SK-N-DZ (cell line): ENCODE measurements around the gene TTLL3. TPM values are rescaled to one million over a fixed set of nuclear protein-coding genes. Genes with fewer than 3 reads are reported as not detected.
"Not testable (repeated sequence)": the region's sequence is repeated elsewhere in the genome, so short reads cannot be mapped to it uniquely, and the experiment has no call there.

Source experiments
- DNase-seq: peaks from one replicate; pipeline ENCODE4 v3.0.0-alpha.2; 2015; ENCODE audit warnings: low spot score
- polyA plus RNA-seq, 2 experiments: library from polyadenylated mRNA; depleted of rRNA; stranded (reverse); fragments of >200 nt; gene quantifications; 2 replicates each; pipeline ENCODE4 v1.2.3, GENCODE V29; 2014

Gene TTLL3, protein sequence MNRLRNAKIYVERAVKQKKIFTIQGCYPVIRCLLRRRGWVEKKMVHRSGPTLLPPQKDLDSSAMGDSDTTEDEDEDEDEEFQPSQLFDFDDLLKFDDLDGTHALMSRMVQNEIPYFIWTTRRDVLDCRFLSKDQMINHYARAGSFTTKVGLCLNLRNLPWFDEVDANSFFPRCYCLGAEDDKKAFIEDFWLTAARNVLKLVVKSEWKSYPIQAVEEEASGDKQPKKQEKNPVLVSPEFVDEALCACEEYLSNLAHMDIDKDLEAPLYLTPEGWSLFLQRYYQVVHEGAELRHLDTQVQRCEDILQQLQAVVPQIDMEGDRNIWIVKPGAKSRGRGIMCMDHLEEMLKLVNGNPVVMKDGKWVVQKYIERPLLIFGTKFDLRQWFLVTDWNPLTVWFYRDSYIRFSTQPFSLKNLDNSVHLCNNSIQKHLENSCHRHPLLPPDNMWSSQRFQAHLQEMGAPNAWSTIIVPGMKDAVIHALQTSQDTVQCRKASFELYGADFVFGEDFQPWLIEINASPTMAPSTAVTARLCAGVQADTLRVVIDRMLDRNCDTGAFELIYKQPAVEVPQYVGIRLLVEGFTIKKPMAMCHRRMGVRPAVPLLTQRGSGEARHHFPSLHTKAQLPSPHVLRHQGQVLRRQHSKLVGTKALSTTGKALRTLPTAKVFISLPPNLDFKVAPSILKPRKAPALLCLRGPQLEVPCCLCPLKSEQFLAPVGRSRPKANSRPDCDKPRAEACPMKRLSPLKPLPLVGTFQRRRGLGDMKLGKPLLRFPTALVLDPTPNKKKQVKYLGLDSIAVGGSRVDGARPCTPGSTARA
- polyA plus RNA-seq (2014; cell fraction: cytosol; rRNA removed), result 15.5 and 21.4 TPM in 2 replicates
- polyA plus RNA-seq (2014; cell fraction: nucleus; rRNA removed), result 78.7 and 91.2 TPM in 2 replicates

DNA sequence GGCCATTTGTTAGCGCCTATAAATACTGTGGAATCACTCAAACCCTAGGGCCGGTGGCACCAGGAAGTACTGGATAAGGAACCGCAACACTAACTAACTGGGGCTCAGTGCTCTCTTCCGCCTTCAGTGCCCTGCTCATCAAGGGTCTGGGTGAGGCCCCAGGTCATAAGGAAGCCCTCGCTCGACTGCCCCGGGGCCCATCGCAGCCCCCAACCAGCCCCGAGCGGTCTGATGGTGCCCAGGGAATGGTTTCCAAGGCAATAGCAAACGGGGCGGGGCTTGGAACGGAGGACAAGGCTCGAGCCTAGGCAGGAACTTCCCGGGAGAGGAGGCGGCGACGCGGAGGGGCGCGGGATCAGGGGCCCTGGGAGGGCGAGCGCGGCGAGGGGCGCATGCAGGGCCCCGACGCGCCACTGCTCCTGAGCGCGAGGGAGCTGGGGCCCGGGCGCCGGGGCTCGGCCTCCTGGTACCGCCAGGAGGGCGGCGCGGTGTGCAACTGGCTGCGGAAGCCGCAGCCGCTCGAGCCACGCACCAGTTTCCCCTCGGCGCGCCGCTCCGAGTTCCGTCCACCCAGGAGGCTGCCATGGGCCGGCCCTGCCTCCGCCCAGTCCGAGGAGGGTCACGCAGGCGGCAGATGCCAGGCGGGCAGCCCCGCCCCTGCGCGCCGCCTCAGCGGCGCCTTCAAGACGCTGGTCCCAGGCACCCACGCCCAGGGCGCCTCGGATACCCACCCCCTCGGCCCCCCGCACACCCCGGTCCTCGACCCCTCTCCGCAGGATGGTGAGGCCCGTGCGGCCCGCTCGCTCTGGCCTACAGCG is at the start of gene TTLL3:
Gene TTLL3 (plus strand): TSS at position 648 of the 818 bp plus-strand sequence. CDS start 400 bp downstream, outside the sequence.
- peak; percentile 82 for DNase-seq

GRCh38 chr3:9760779-9761505 is 49.1 kb upstream of the TTLL3 start:
- no peak for DNase-seq

- no peak for DNase-seq
Observed at GRCh38 chr3:9761919-9762318, 48.1 kb upstream of the TTLL3 start.

- no peak for DNase-seq
Observed at GRCh38 chr3:9762871-9763270, 47.2 kb upstream of the TTLL3 start.

DNA sequence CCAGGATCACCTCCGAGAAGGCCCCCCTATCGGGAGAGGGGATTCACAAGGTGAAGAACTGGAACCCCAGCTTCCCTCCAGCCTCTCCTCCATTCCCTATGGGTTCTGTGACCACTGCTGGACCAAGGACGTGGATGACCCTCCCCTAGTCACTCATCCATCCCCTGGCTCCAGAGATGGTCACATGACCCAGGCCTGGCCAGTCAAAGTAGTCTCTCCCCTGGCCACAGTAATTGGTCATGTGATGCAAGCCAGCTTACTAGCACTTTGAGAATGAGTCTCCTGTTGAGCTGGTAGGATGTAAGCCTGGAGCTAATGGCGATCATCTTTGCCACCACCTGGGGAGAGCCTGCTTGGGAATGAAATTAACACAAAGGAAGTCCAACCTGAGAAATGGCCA is 44.2 kb upstream of the TTLL3 start:
- peak; percentile 49 for DNase-seq

GRCh38 chr3:9767418-9767817 is 42.6 kb upstream of the TTLL3 start:
- DNase-seq, result no peak

DNA sequence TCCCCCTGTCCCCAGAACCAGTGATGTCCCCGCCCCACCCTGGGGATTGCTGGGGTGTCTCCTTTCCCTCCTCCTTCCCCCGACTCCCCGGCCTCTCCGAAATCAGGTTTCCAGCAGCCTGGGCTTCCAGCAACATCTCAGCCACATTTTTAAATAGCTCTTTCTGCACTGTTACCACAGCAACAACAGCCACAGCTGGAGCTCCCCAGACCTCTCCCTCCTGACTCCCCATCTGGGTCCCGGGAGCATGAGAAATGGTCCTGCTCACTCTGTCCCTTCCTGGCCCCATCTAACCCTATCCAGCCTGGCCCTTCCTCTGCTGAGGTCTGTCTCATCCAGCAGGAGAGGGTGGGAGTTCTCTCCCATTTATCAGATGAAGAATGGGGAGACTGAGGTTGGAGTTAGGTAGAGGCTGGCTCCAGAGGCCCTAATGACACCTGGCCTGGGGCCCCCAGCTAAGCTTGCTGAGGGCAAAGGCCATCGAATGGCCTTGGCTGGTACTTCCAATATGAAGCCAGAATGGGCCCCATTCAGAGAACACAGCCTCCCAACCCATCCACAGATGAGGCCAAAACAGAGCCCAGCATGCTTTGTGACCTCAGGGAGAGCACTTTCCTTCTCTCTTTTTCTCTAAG is 41.8 kb upstream of the TTLL3 start:
- DNase-seq, result no peak

GRCh38 chr3:9769012-9769411 is 41.0 kb upstream of the TTLL3 start:
- DNase-seq, result no peak

DNA sequence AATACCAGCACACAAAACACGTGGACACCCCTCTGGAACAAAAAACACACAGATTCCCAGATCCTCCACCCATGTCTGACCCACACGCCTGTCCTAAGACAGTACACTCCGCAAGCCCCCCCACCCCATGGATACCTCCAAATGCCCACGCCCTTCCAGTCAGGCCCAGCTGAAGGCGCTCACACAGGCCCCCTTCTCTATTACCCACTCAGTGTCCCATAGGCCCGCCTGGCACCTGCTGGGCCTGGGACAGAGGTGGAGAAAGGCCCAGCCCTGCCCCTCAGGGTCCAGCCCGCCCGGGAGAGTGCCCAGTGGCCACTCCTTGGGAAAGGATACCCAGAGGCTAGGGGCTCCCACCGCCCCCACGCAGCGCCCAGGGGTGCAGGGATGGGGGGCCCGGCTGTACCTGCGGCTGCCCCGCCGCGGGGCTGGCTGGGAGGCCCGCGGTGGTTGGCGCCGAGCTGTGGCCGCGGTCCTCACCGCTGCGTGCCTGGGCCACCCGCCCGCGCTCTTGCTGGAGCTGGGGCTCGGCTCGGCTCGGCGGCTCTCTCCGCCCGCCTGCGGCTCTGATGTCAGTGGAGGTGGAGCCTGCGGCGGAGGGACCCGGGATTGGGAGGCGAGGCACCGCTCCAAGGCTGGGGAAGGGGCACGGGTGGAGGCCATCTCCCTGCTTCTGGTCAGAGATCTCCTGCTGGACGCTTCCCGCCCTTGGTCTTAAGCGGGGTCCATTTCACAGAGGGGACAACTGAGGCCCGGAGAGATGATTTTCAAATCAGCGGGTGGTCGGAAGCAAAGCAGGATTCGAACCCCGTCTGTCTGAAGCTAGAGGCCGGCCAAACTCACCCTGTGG is 40.4 kb upstream of the TTLL3 start, which contains the start of gene CAMK1:
Gene CAMK1 (minus strand): TSS at position 522 of the 850 bp plus-strand sequence. CDS start 2,198 bp downstream, outside the sequence.
- DNase-seq, result peak; percentile 81

- DNase-seq, result no peak
Observed at GRCh38 chr3:9770276-9770812, 39.7 kb upstream of the TTLL3 start.

DNA sequence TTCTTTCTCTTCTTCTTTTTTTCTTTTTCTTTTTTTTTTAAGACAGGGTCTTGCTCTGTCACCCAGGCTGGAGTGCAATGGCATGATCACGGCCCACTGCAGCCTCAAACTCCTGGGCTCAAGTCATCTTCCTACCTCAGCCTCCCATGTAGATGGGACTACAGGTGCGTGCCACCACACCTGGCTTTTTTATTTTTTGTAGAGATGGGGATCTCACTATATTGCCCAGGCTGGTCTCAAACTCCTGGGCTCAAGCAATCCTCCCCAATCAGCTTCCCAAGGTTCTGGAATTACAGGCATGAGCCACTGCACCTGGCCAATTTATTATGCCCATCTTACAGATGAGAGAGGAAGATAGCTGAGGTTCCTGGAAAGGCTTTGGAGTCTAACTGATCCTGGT is 39.1 kb upstream of the TTLL3 start:
- not testable (repeated sequence) for DNase-seq

GRCh38 chr3:9776896-9777693 is 33.0 kb upstream of the TTLL3 start:
- DNase-seq, result no peak

- DNase-seq, result no peak
Observed at GRCh38 chr3:9777694-9778021, 32.4 kb upstream of the TTLL3 start.

GRCh38 chr3:9778143-9779074 is 31.7 kb upstream of the TTLL3 start:
- no peak for DNase-seq

DNA sequence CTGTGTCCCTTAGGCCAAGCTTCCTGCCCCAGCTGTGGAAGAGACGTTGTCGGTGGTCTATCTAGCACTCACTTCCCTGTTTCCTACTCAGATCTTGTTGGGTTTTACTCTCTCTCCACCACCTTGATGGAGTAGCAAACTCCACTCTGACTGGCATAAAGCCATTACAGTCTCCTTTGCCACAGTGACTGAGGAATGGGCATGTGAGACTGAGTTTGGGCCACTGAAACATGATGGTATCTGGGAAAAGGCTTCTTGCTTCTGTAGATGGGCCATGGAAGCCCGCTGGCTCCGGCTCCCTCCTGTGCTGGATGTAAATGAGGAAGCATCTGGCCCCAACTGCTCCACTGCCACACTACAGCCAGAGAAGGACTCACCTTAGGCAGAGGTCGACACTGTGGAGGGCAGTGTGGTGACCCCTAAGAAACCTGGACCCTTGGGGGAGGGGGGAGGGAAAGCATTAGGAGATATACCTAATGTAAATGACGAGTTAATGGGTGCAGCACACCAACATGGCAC is 30.9 kb upstream of the TTLL3 start:
- no peak for DNase-seq

DNA sequence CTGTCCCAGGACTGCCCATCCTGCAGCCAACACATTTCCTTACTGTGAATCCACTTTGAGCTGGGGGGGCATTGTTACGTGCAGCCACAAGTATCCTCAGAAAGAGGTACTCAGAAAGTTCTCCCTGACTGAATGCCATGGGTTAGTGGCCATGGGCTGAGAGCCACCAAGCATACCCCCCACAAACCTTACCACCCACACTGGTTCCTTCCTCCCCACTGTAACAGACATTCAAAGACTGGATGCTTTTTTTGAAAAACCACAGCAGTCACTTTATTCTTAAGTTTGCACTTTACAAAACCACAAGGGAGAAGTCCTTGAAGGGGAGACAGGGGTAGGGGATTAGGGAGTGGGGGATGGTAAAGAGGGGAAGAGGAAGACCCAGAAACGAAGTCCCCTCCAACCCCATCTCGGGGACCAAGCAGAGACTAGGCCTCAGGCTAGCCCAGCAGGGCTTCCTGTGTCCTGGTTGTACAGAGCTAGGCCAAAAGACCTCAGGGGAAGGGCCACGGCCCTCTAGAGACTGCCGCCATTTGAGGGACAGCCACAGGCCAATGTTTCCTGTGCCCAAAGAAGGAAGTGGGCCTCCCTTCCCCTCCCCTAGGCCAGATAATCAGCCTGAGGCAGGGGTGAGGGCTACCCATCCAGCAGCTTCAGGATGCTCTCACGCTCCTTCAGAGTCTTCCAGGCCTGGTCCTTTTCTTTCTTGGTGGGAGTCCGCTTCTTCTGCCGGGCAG is 30.2 kb upstream of the TTLL3 start:
- DNase-seq, result no peak
